Umbilical cord (tissue), 2 donors: ENCODE results near the gene POLA1. TPM values are rescaled to one million over a fixed set of nuclear protein-coding genes. Genes with fewer than 3 reads are reported as not detected.
A peak's percentile ranks its signal among the peaks of the same experiment; 100 is the strongest.

Experiments used
- DNase-seq: peaks from one replicate; pipeline ENCODE4 v3.0.0-alpha.2; 2015; ENCODE audit warnings: low spot score
- total RNA-seq: library from RNA; depleted of rRNA; stranded (reverse); fragments of >200 nt; gene quantifications from one replicate; pipeline ENCODE4 v1.2.3, GENCODE V29; 2014; ENCODE audit warnings: low replicate concordance; ENCODE audit not compliant: insufficient read depth

Gene POLA1
- total RNA-seq, 1 donor from 2014 or later: 18.1 TPM

- no peak for DNase-seq
These were observed 9.7 kb upstream of the POLA1 start for GRCh38 chrX:24684048-24684447.

GRCh38 chrX:24692305-24692704 lies 1.4 kb upstream of the POLA1 start:
- no peak for DNase-seq

GRCh38 chrX:24694825-24695224 lies 1.1 kb downstream of the POLA1 start:
- DNase-seq: no peak

GRCh38 chrX:24696294-24696693 lies 2.6 kb downstream of the POLA1 start:
- no peak for DNase-seq

GRCh38 chrX:24702362-24703184 lies 8.9 kb downstream of the POLA1 start:
- no peak for DNase-seq

GRCh38 chrX:24703185-24703494 lies 9.4 kb downstream of the POLA1 start:
- DNase-seq: no peak

- DNase-seq: no peak
These were observed 25.1 kb downstream of the POLA1 start for GRCh38 chrX:24718771-24719170.

- no peak for DNase-seq
These were observed 26.3 kb downstream of the POLA1 start for GRCh38 chrX:24720036-24720435.

- DNase-seq: no peak
These were observed 34.8 kb downstream of the POLA1 start for GRCh38 chrX:24728530-24728929.

GRCh38 chrX:24732766-24733500 lies 39.2 kb downstream of the POLA1 start:
- no peak for DNase-seq

GRCh38 chrX:24741330-24741729 lies 47.6 kb downstream of the POLA1 start:
- no peak for DNase-seq

- DNase-seq: no peak
These were observed 54.5 kb downstream of the POLA1 start for GRCh38 chrX:24748196-24748595.

GRCh38 chrX:24759786-24760185 lies 66.1 kb downstream of the POLA1 start:
- DNase-seq: no peak

GRCh38 chrX:24760363-24761000 lies 66.8 kb downstream of the POLA1 start:
- DNase-seq: peak; percentile 14

GRCh38 chrX:24761306-24761705 lies 67.6 kb downstream of the POLA1 start:
- DNase-seq: no peak

GRCh38 chrX:24763989-24764388 lies 70.3 kb downstream of the POLA1 start:
- no peak for DNase-seq

- no peak for DNase-seq
These were observed 73.8 kb downstream of the POLA1 start for GRCh38 chrX:24767557-24767956.

GRCh38 chrX:24768556-24768955 lies 74.8 kb downstream of the POLA1 start:
- DNase-seq: no peak

- no peak for DNase-seq
These were observed 80.9 kb downstream of the POLA1 start for GRCh38 chrX:24774650-24775049.

GRCh38 chrX:24775891-24776290 lies 82.2 kb downstream of the POLA1 start:
- DNase-seq: no peak

- no peak for DNase-seq
These were observed 83.9 kb downstream of the POLA1 start for GRCh38 chrX:24777660-24778059.

GRCh38 chrX:24782011-24782410 lies 88.3 kb downstream of the POLA1 start:
- DNase-seq: no peak

- no peak for DNase-seq
These were observed 95.3 kb downstream of the POLA1 start for GRCh38 chrX:24789047-24789446.
